H4 (cell line): Measurements from ENCODE around the gene ARHGEF40. TPM values are rescaled to one million over a fixed set of nuclear protein-coding genes. Genes with fewer than 3 reads are reported as not detected.

Experiments used
- DNase-seq: peaks from one replicate; pipeline ENCODE4 v3.0.0-alpha.2; 2015; ENCODE audit warnings: low spot score
- total RNA-seq: library from RNA; depleted of rRNA; stranded (reverse); fragments of >200 nt; shearing (Covaris generic); gene quantifications from 2 replicates; pipeline ENCODE4 v1.2.3, GENCODE V29; 2014; rRNA removed

ARHGEF40 gene
- total RNA-seq, 1 experiment from 2014 or later, result 15.4 TPM

GRCh38 chr14:21121122-21121521 is 51.0 kb downstream of the ARHGEF40 start:
- DNase-seq, result no peak

DNA sequence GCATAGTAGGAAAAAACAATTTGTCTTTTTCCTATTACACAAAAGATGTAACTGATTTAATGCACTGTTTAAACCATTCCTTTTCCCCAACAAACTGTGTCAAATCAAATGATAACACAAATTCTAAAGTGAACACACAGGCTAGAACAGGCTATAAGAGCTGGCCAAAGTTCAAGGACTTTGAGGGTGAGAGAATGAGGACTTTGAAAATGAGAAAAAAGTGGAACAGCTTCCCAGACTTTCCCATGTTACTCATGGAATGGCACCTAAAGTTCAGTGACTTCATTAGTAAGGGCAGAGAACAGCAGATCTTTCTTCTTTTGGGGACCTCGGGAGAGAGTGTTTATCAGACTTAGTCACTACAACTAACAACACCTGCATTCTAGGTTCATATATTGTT is 53.3 kb downstream of the ARHGEF40 start:
- DNase-seq, result no peak

GRCh38 chr14:21133901-21134300 is 63.8 kb downstream of the ARHGEF40 start:
- no peak for DNase-seq

GRCh38 chr14:21136024-21136423 is 65.9 kb downstream of the ARHGEF40 start:
- no peak for DNase-seq

Other genes starting within 250 kb of the ARHGEF40 start
- gene RNASE3, start 178.9 kb upstream of the ARHGEF40 start, total RNA-seq, result not detected in 2 replicates
- gene RNASE2, start 114.8 kb upstream of the ARHGEF40 start, total RNA-seq, result not detected in 2 replicates
- gene METTL17, start 80.3 kb upstream of the ARHGEF40 start, total RNA-seq, result 60.2 and 64.0 TPM in 2 replicates
- not detected in 2 replicates for gene SLC39A2, start 71.0 kb upstream of the ARHGEF40 start, total RNA-seq
- gene NDRG2, start 45.2 kb upstream of the ARHGEF40 start, total RNA-seq, result 1.3 and 8.5 TPM in 2 replicates
- gene TPPP2, start 40.1 kb upstream of the ARHGEF40 start, total RNA-seq, result not detected in 2 replicates
- gene RNASE13, start 35.5 kb upstream of the ARHGEF40 start, total RNA-seq, result not detected in 2 replicates
- gene RNASE7, start 27.9 kb upstream of the ARHGEF40 start, total RNA-seq, result not detected in 2 replicates
- not detected in 2 replicates for gene RNASE8, start 12.5 kb upstream of the ARHGEF40 start, total RNA-seq
- gene ZNF219, start 28.4 kb downstream of the ARHGEF40 start, total RNA-seq, result 7.3 and 11.3 TPM in 2 replicates
- gene TMEM253, start 30.8 kb downstream of the ARHGEF40 start, total RNA-seq, result 0.47 and 0.68 TPM in 2 replicates
- not detected in 2 replicates for gene OR5AU1, start 85.8 kb downstream of the ARHGEF40 start, total RNA-seq
- gene HNRNPC, start 199.1 kb downstream of the ARHGEF40 start, total RNA-seq, result 1,295 and 1,559 TPM in 2 replicates
- gene RPGRIP1, start 209.8 kb downstream of the ARHGEF40 start, total RNA-seq, result not detected in 2 replicates